GM23338 (cell line): ENCODE data around the gene CLHC1. TPM values are rescaled to one million over a fixed set of nuclear protein-coding genes. Genes with fewer than 3 reads are reported as not detected.
"Not testable (repeated sequence)": the region's sequence is repeated elsewhere in the genome, so short reads cannot be mapped to it uniquely, and the experiment has no call there.

Experiments
- ATAC-seq: fragments of 200-7000 bp; cut with Tn5 transposase; 3 replicates; pipeline ENCODE4 v1.9.1; 2020
- DNase-seq: peaks from one replicate; pipeline ENCODE4 v3.0.0-alpha.2; 2015; ENCODE audit warnings: low spot score
- H2AFZ ChIP-seq: fragments of 200-600 bp; sonication (generic); 2 replicates; pipeline ENCODE4 v1.8.0; 2016; ENCODE audit warnings: antibody characterized with exemption, mild to moderate bottlenecking, moderate library complexity
- H3F3A ChIP-seq: fragments of 200-600 bp; sonication (generic); replicated peaks from 2 replicates; pipeline ENCODE4 v1.8.0; 2017; ENCODE audit warnings: antibody characterized with exemption, mixed run types, low read depth
- H3K27ac ChIP-seq: fragments of 200-600 bp; sonication (generic); 2 replicates; pipeline ENCODE4 v1.6.1; 2016; ENCODE audit warnings: low read depth
- H3K27me3 ChIP-seq: fragments of 200-600 bp; sonication (generic); 2 replicates; pipeline ENCODE4 v1.8.0; 2016; ENCODE audit warnings: mild to moderate bottlenecking, mixed run types, moderate library complexity; ENCODE audit not compliant: insufficient read depth
- H3K36me3 ChIP-seq: fragments of 200-600 bp; sonication (generic); 2 replicates; pipeline ENCODE4 v1.8.0; 2016; ENCODE audit warnings: mild to moderate bottlenecking; ENCODE audit not compliant: insufficient read depth
- H3K4me1 ChIP-seq: fragments of 200-600 bp; sonication (generic); 2 replicates; pipeline ENCODE4 v1.8.0; 2016; ENCODE audit warnings: mild to moderate bottlenecking, moderate library complexity; ENCODE audit not compliant: insufficient read depth
- H3K4me2 ChIP-seq: fragments of 200-600 bp; sonication (generic); 2 replicates; pipeline ENCODE4 v1.7.1; 2017; ENCODE audit warnings: mixed run types
- H3K4me3 ChIP-seq: fragments of 200-600 bp; sonication (generic); 2 replicates; pipeline ENCODE4 v1.6.1; 2016; ENCODE audit warnings: mixed run types
- H3K79me2 ChIP-seq: fragments of 200-600 bp; sonication (generic); replicated peaks from 2 replicates; pipeline ENCODE4 v1.8.0; 2017; ENCODE audit warnings: mild to moderate bottlenecking; ENCODE audit not compliant: insufficient read depth
- H3K9me2 ChIP-seq: fragments of 200-600 bp; sonication (generic); 2 replicates; pipeline ENCODE4 v1.8.0; 2017; ENCODE audit not compliant: insufficient read depth
- H4K20me1 ChIP-seq: fragments of 200-600 bp; sonication (generic); replicated peaks from 2 replicates; pipeline ENCODE4 v1.8.0; 2017; ENCODE audit warnings: mild to moderate bottlenecking; ENCODE audit not compliant: insufficient read depth
- H3K27ac Mint-ChIP-seq: 2 replicates; pipeline ENCODE4 v1.8.0; 2020; ENCODE audit warnings: inconsistent platforms, mild to moderate bottlenecking, moderate library complexity, mixed read lengths
- H3K27me3 Mint-ChIP-seq: 3 replicates; pipeline ENCODE4 v1.8.0; 2022; ENCODE audit warnings: low read depth, mild to moderate bottlenecking, moderate library complexity, mixed read lengths, inconsistent platforms; ENCODE audit not compliant: insufficient read depth, poor library complexity
- H3K36me3 Mint-ChIP-seq: 3 replicates; pipeline ENCODE4 v1.8.0; 2021; ENCODE audit warnings: low read depth, mild to moderate bottlenecking, inconsistent platforms, moderate library complexity, mixed read lengths
- H3K4me1 Mint-ChIP-seq: 3 replicates; pipeline ENCODE4 v1.8.0; 2020; ENCODE audit warnings: mild to moderate bottlenecking, inconsistent platforms, mixed read lengths
- H3K4me3 Mint-ChIP-seq: 3 replicates; pipeline ENCODE4 v1.8.0; 2021; ENCODE audit warnings: moderate library complexity, mild to moderate bottlenecking, inconsistent platforms, mixed read lengths
- H3K9me3 Mint-ChIP-seq: 3 replicates; pipeline ENCODE4 v1.8.0; 2020; ENCODE audit warnings: moderate library complexity, mild to moderate bottlenecking, inconsistent platforms, mixed read lengths
- EZH2phosphoT487 ChIP-seq: fragments of 200-600 bp; sonication (generic); IDR thresholded peaks from one replicate; pipeline ENCODE4 v1.8.1; 2018; ENCODE audit warnings: antibody characterized with exemption; ENCODE audit not compliant: unreplicated experiment
- STAT1 ChIP-seq: IDR thresholded peaks from one replicate; pipeline ENCODE4 v1.6.1; 2016; ENCODE audit warnings: antibody characterized with exemption; ENCODE audit not compliant: unreplicated experiment
- ZNF114 ChIP-seq: fragments of 250-450 bp; sonication (Bioruptor Pico); IDR thresholded peaks from 2 replicates; pipeline ENCODE4 v1.5.0; 2020; ENCODE audit warnings: mild to moderate bottlenecking, moderate library complexity
- ZNF331 ChIP-seq: fragments of 250-450 bp; sonication (Bioruptor Pico); IDR thresholded peaks from 2 replicates; pipeline ENCODE4 v1.5.0; 2020; ENCODE audit warnings: low read depth, mild to moderate bottlenecking, moderate library complexity
- ZNF462 ChIP-seq: fragments of 250-450 bp; sonication (Bioruptor Pico); IDR thresholded peaks from 2 replicates; pipeline ENCODE4 v1.5.0; 2020; ENCODE audit warnings: mild to moderate bottlenecking, moderate library complexity
- polyA plus RNA-seq: library from polyadenylated mRNA; unstranded; fragments of >200 nt; fragmentation: Nextera tagmentation; extraction: Ambion mirVana; gene quantifications from 2 replicates; pipeline ENCODE4 v1.2.1, GENCODE V29; 2016
- total RNA-seq: library from RNA; depleted of rRNA; stranded (reverse); fragments of >200 nt; shearing (Covaris generic); gene quantifications from 2 replicates; pipeline ENCODE4 v1.2.3, GENCODE V29; 2014
- TF ChIP-seq, protein P1 (sequence below), 2 experiments: fragments of 200-600 bp in 1 of 2; sonication (generic) in 1 of 2; conservative IDR thresholded peaks; 2 replicates each; pipeline versions ENCODE4 v1.5.1 to v1.6.1; 2016 to 2017; ENCODE audit warnings: antibody characterized with exemption in 2 of 2, low read depth in 2 of 2, mild to moderate bottlenecking in 2 of 2, moderate library complexity in 1 of 2

The CLHC1 gene
- total and polyA plus RNA-seq, 2 experiments from 2014 or later: 3.1 to 5.0 TPM

DNA sequence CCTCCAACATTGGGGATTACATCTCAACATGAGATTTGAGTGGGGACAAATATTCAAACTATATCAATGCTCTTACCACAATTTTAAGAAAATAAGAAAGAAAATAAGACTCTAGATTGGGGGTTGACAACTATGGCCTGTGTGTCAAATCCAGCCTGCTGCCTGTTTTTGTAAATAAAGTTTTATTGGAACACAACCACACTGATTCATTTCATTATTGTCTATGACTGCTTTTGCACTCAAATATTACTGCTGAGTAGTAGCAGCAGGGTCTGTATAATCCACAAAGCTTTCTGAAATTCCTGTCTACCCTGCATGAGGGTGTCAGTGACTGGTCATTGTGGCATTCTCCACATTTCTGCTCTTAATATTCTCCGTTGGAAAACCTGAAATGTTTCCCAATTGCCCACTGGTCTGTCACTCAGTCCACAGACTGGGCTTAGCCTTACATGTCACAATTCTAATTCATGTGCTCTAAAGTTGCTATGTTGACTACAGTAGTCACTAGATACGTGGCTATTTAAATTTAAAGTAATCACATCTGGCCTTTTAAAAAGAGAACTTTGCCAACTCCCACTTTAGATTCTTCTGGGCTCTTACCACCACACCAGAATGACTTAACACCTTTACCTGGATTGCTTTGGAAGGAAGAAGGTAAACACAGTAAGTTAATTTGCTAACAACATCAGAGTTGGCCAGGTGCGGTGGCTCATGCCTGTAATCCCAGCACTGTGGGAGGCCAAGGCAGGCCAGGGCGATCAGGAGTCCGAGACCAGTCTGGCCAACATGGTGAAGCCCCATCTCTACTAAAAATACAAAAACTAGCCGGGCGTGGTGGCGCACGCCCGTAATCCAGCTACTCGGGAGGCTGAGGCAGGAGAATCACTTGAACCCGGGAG, 86.9 kb downstream of the CLHC1 start:
- no peak overlapping the region for H2AFZ ChIP-seq
- H3K36me3 ChIP-seq: no peaks in the 10 kb centered on the region
- no peak for DNase-seq
- H3K27me3 ChIP-seq: no peaks in the 10 kb centered on the region
- no peaks in the 10 kb centered on the region for H4K20me1 ChIP-seq
- H3K4me3 ChIP-seq: no peak overlapping the region
- H3K27ac ChIP-seq: no peak overlapping the region
- H3K36me3 Mint-ChIP-seq: no peaks in the 10 kb centered on the region
- no peaks in the 10 kb centered on the region for H3F3A ChIP-seq
- H3K4me2 ChIP-seq: no peak overlapping the region
- no peaks in the 10 kb centered on the region for H3K4me1 ChIP-seq
- no peak overlapping the region for H3K4me3 Mint-ChIP-seq
- no peak overlapping the region for H3K27ac Mint-ChIP-seq
- peaks cover 3% of the 10 kb centered on the region for H3K27me3 Mint-ChIP-seq
- H3K9me3 Mint-ChIP-seq: no peaks in the 10 kb centered on the region
- peaks cover 4% of the 10 kb centered on the region; the same call in 1 of the 2 replicates for H3K9me2 ChIP-seq
- no peaks in the 10 kb centered on the region for H3K79me2 ChIP-seq
- no peak for ATAC-seq
- TF ChIP-seq ZNF114 (CRISPR knock-in tag) (no peak), STAT1 (no peak), EZH2phosphoT487 (no peak), ZNF331 (CRISPR knock-in tag) (no peak), ZNF462 (CRISPR knock-in tag) (no peak)
- TF ChIP-seq, protein P1, sequence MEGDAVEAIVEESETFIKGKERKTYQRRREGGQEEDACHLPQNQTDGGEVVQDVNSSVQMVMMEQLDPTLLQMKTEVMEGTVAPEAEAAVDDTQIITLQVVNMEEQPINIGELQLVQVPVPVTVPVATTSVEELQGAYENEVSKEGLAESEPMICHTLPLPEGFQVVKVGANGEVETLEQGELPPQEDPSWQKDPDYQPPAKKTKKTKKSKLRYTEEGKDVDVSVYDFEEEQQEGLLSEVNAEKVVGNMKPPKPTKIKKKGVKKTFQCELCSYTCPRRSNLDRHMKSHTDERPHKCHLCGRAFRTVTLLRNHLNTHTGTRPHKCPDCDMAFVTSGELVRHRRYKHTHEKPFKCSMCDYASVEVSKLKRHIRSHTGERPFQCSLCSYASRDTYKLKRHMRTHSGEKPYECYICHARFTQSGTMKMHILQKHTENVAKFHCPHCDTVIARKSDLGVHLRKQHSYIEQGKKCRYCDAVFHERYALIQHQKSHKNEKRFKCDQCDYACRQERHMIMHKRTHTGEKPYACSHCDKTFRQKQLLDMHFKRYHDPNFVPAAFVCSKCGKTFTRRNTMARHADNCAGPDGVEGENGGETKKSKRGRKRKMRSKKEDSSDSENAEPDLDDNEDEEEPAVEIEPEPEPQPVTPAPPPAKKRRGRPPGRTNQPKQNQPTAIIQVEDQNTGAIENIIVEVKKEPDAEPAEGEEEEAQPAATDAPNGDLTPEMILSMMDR (conservative IDR thresholded peaks at IDR 0.05; ENCODE audit: low read depth in 2 of 2): no peak
- no peaks in the 10 kb centered on the region for H3K4me1 Mint-ChIP-seq

GRCh38 chr2:55143706-55144105, 88.4 kb downstream of the CLHC1 start:
- H3K36me3 Mint-ChIP-seq, H3K4me3 Mint-ChIP-seq, H3K4me1 ChIP-seq, H3K27ac ChIP-seq, H3F3A ChIP-seq, H3K27me3 Mint-ChIP-seq, H3K27ac Mint-ChIP-seq, H4K20me1 ChIP-seq, H2AFZ ChIP-seq, ATAC-seq, H3K9me3 Mint-ChIP-seq, H3K27me3 ChIP-seq, H3K9me2 ChIP-seq, H3K4me1 Mint-ChIP-seq, DNase-seq, H3K4me3 ChIP-seq, H3K4me2 ChIP-seq, H3K36me3 ChIP-seq, H3K79me2 ChIP-seq: not testable (repeated sequence)
